CD4-positive, alpha-beta memory T cell (primary cell): ENCODE results near the gene CXCL9. TPM values are rescaled to one million over a fixed set of nuclear protein-coding genes. Genes with fewer than 3 reads are reported as not detected.
"Not testable (repeated sequence)": the region's sequence is repeated elsewhere in the genome, so short reads cannot be mapped to it uniquely, and the experiment has no call there.

Experiments used
- CTCF ChIA-PET: fragments of 350-600 bp; sonication (Branson Sonifier 250); formaldehyde crosslinking; loops from one replicate; lab custom pipeline; 2021; ENCODE audit warnings: inconsistent platforms; ENCODE audit not compliant: partially characterized antibody; lab: Charles Lee
- POLR2A ChIA-PET: fragments of 350-600 bp; sonication (Branson Sonifier 250); formaldehyde crosslinking; loops from one replicate; lab custom pipeline; 2021; ENCODE audit not compliant: partially characterized antibody; lab: Charles Lee
- DNase-seq, 5 donors: peaks; one replicate each; pipeline versions ENCODE4 v3.0.0 to v3.0.0-alpha.2; 2020 to 2022; ENCODE audit warnings: mixed read lengths in 1 of 5
- H3K27ac ChIP-seq: one replicate; pipeline ENCODE4 v1.7.0; 2013; ENCODE audit warnings: low read depth, low read length
- H3K27me3 ChIP-seq: 2 replicates; pipeline ENCODE4 v1.7.0; 2013; ENCODE audit warnings: mild to moderate bottlenecking, low read length, moderate library complexity; ENCODE audit not compliant: insufficient read depth
- H3K36me3 ChIP-seq: 2 replicates; pipeline ENCODE4 v1.7.0; 2013; ENCODE audit warnings: mild to moderate bottlenecking, low read length, moderate library complexity; ENCODE audit not compliant: insufficient read depth
- H3K4me1 ChIP-seq: 2 replicates; pipeline ENCODE4 v1.7.0; 2013; ENCODE audit warnings: mild to moderate bottlenecking, low read length, moderate library complexity; ENCODE audit not compliant: insufficient read depth
- H3K4me3 ChIP-seq, 2 donors: one replicate each; pipeline ENCODE4 v1.7.0; 2013; ENCODE audit warnings: low read length in 2 of 2, mild to moderate bottlenecking in 1 of 2
- H3K9me3 ChIP-seq, 2 donors: one replicate each; pipeline ENCODE4 v1.7.0; 2013; ENCODE audit warnings: low read length in 2 of 2, control low read depth in 1 of 2; ENCODE audit not compliant: control insufficient read depth in 1 of 2
- H3K27ac Mint-ChIP-seq, 7 donors: one replicate each; pipeline ENCODE4 v1.8.0; 2020 to 2021; ENCODE audit warnings: mixed read lengths in 7 of 7, mild to moderate bottlenecking in 6 of 7, inconsistent platforms in 3 of 7, moderate library complexity in 3 of 7
- H3K27me3 Mint-ChIP-seq, 2 donors: one replicate each; pipeline ENCODE4 v1.8.0; 2020 to 2021; ENCODE audit warnings: mixed read lengths in 2 of 2
- H3K36me3 Mint-ChIP-seq, 2 donors: one replicate each; pipeline ENCODE4 v1.8.0; 2020 to 2021; ENCODE audit warnings: mixed read lengths in 2 of 2, inconsistent platforms in 1 of 2, mild to moderate bottlenecking in 1 of 2
- H3K4me1 Mint-ChIP-seq, 4 donors: one replicate each; pipeline ENCODE4 v1.8.0; 2020 to 2021; ENCODE audit warnings: mixed read lengths in 4 of 4, mild to moderate bottlenecking in 1 of 4
- H3K4me3 Mint-ChIP-seq, 8 donors: one replicate each; pipeline ENCODE4 v1.8.0; 2020 to 2021; ENCODE audit warnings: mixed read lengths in 8 of 8, mild to moderate bottlenecking in 7 of 8, moderate library complexity in 6 of 8, inconsistent platforms in 3 of 8
- H3K9me3 Mint-ChIP-seq, 8 donors: one replicate each; pipeline ENCODE4 v1.8.0; 2020 to 2021; ENCODE audit warnings: mixed read lengths in 8 of 8, mild to moderate bottlenecking in 5 of 8, inconsistent platforms in 3 of 8, moderate library complexity in 1 of 8
- intact Hi-C: fragments of 100-400 bp; cut with micrococcal nuclease; formaldehyde crosslinking; loops from one replicate; pipeline ENCODE4 v1.15.1; 2023
- polyA plus RNA-seq, 2 donors: library from polyadenylated mRNA; unstranded; fragments of 300-500 nt; fragmentation: Illumina TruSeq; gene quantifications; one replicate each; pipeline ENCODE4 v1.2.3, GENCODE V29; 2021
- total RNA-seq, 2 experiments: library from RNA; stranded (reverse); gene quantifications; one replicate each; pipeline ENCODE4 v1.2.3, GENCODE V29; 2021

CXCL9 gene
- total and polyA plus RNA-seq, 4 experiments from 2014 or later, result 0.58 to 1.4 TPM; not detected in 2

DNA sequence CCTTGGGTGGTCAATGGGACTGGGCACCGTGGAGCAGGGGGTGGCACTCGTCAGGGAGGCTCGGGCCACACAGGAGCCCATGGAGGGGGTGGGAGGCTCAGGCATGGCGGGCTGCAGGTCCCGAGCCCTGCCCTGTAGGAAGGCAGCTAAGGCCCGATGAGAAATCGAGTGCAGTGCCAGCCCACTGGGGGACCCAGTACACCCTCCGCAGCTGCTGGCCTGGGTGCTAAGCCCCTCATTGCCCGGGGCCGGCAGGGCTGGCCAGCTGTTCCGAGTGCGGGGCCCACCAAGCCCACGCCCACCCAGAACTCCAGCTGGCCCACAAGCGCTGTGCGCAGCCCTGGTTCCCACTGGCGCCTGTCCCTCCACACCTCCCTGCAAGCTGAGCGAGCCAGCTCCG lies 36.0 kb upstream of the CXCL9 start:
- POLR2A ChIA-PET, H3K4me1 ChIP-seq, H3K36me3 Mint-ChIP-seq, CTCF ChIA-PET, H3K9me3 Mint-ChIP-seq, intact Hi-C loops, H3K4me3 ChIP-seq, H3K4me3 Mint-ChIP-seq, DNase-seq, H3K36me3 ChIP-seq, H3K9me3 ChIP-seq, H3K27ac ChIP-seq, H3K27me3 ChIP-seq, H3K4me1 Mint-ChIP-seq, H3K27ac Mint-ChIP-seq: not testable (repeated sequence)
- peaks cover 4 to 12% of the 10 kb centered on the region in 2 donors for H3K27me3 Mint-ChIP-seq

DNA sequence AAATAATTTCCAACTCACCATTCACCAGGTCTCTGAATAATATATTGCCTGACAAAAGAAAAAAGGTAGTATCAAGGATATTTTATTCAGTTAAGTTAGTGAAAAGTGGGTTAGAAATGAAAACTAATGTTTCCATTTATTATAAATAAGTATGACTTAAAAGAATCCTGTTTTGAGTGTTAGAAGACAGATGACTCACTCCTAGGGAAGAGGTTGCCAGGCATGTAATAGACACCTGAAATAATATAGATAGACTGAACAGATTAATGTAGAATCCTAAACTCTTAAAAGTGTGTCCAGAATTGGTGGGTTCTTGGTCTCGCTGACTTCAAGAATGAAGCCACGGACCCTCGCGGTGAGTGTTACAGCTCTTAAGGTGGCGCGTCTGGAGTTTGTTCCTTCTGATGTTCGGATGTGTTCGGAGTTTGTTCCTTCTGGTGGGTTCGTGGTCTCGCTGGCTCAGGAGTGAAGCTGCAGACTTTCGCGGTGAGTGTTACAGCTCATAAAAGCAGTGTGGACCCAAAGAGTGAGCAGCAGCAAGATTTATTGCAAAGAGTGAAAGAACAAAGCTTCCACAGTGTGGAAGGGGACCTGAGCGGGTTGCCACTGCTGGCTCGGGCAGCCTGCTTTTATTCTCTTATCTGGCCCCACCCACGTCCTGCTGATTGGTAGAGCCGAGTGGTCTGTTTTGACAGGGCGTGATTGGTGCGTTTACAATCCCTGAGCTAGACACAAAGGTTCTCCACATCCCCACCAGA lies 35.1 kb upstream of the CXCL9 start:
- H3K36me3 ChIP-seq, H3K36me3 Mint-ChIP-seq, POLR2A ChIA-PET, H3K27me3 Mint-ChIP-seq, H3K9me3 Mint-ChIP-seq, H3K4me1 Mint-ChIP-seq, H3K4me1 ChIP-seq, H3K9me3 ChIP-seq, DNase-seq, intact Hi-C loops, H3K27ac ChIP-seq, H3K27me3 ChIP-seq, H3K4me3 ChIP-seq: not testable (repeated sequence)
- peak overlapping the region; percentile 79 to 88 (median 84) for H3K4me3 Mint-ChIP-seq
- peak overlapping the region in 2 of 7 donors; percentile 44 to 57 for H3K27ac Mint-ChIP-seq
- CTCF ChIA-PET, result interaction anchor here (1.0 to 1.5 kb wide), 3 partner anchors 10 to 101 kb away, joined by 3 read pairs; partner anchors contain the start of gene NAAA

DNA sequence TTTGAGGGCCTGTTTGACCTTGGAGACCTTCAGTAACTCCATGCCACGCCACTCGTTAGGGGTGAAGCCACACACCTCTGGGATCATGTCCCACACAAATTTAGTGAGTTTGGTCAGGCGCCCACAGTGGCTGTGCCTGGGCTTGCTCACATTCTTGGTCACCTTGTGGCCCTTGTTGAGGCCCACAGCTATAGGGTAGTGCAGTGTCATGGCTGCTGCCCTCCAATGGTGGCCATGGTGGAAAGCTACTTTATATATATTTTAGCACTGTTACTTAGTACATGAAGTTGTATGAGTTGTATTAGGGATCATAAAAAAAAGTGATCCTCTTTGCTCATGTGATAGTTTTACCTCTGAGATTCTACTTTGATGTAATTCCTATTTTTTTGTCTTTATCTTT lies 29.5 kb upstream of the CXCL9 start:
- no peak overlapping the region for H3K27ac ChIP-seq
- no peaks in the 10 kb centered on the region for H3K9me3 ChIP-seq
- H3K36me3 Mint-ChIP-seq, result no peaks in the 10 kb centered on the region
- H3K27ac Mint-ChIP-seq, result no peak overlapping the region
- H3K36me3 ChIP-seq, result no peaks in the 10 kb centered on the region
- H3K27me3 Mint-ChIP-seq, result peaks cover 2 to 3% of the 10 kb centered on the region in 2 donors
- H3K4me1 ChIP-seq, result no peaks in the 10 kb centered on the region
- H3K4me3 Mint-ChIP-seq, result no peak overlapping the region
- ChIA-PET CTCF (interaction anchor here (0.7 kb wide), 1 partner anchor 41 kb away, joined by 3 read pairs; no protein-coding TSS in a partner anchor), POLR2A (no interaction called here)
- no peaks in the 10 kb centered on the region for H3K4me1 Mint-ChIP-seq
- no peak overlapping the region for H3K4me3 ChIP-seq
- no peaks in the 10 kb centered on the region for H3K9me3 Mint-ChIP-seq
- no peak for DNase-seq
- H3K27me3 ChIP-seq, result no peaks in the 10 kb centered on the region
- intact Hi-C loops, result no loop called here

DNA sequence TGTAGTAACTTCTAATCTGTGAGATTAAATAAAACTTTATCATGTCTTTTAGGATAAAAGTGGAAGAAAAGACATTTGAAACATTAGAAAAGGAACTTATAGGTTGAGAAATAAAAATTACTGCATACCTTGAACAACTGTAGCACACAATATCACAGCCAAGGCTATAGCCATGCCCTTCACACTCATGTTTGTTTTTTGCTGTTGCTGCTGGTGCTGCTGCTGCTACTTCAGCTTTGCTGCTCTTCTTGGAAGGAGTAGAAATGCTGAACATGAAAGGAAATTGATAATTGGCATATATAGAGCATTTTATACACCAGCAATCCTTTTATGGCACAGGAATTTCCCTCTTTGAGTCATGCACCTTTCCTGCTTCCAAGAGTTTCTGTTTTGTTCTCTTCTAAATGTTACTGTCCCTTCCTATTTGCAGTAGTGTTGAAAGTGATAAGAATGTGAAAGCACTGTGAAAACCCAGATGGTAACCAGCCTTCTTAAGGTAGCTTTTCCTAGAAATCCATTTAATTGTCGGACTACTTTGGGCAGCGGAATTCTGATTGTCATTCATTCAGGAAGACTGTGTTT lies 28.6 kb upstream of the CXCL9 start, which contains the start of gene CXCL11:
Gene CXCL11 (minus strand): TSS at position 272 of the 582 bp plus-strand sequence. CDS start 83 bp downstream, at position 189.
- Histone ChIP-seq H3K36me3 (no peaks in the 10 kb centered on the region), H3K9me3 (no peaks in the 10 kb centered on the region), H3K27me3 (no peaks in the 10 kb centered on the region), H3K4me1 (no peaks in the 10 kb centered on the region), H3K27ac (no peak within 1 kb of the TSS), H3K4me3 (no peak within 1 kb of the TSS)
- no peak within 1 kb of the TSS for H3K27ac Mint-ChIP-seq
- ChIA-PET POLR2A (no interaction called here), CTCF (no interaction called here)
- intact Hi-C loops, result no loop called here
- H3K4me3 Mint-ChIP-seq, result no peak within 1 kb of the TSS
- no peaks in the 10 kb centered on the region for H3K36me3 Mint-ChIP-seq
- no peaks in the 10 kb centered on the region for H3K9me3 Mint-ChIP-seq
- H3K4me1 Mint-ChIP-seq, result no peaks in the 10 kb centered on the region
- H3K27me3 Mint-ChIP-seq, result peaks cover 2% of the 10 kb centered on the region in 2 donors
- DNase-seq, result no peak

DNA sequence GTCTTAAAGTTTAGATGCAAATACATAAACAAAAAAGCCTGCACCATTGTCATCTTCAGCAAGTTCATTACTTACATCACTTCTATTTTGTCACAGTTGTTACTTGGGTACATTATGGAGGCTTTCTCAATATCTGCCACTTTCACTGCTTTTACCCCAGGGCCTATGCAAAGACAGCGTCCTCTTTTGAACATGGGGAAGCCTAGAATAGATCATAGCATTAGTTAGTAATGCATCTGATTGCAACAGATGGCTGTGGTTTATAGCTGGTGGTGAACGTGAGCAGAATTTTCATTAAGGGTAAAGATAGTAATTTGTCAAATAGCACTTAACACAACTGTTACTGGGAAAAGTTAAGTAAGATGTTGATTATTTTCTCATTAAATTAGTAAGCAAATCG lies 27.8 kb upstream of the CXCL9 start:
- CTCF ChIA-PET, result no interaction called here
- no peaks in the 10 kb centered on the region for H3K4me1 Mint-ChIP-seq
- H3K4me3 Mint-ChIP-seq, result no peak overlapping the region
- H3K36me3 Mint-ChIP-seq, result no peaks in the 10 kb centered on the region
- intact Hi-C loops, result no loop called here
- Histone ChIP-seq H3K4me1 (no peaks in the 10 kb centered on the region), H3K9me3 (no peaks in the 10 kb centered on the region), H3K27me3 (no peaks in the 10 kb centered on the region), H3K27ac (no peak overlapping the region), H3K4me3 (no peak overlapping the region), H3K36me3 (no peaks in the 10 kb centered on the region)
- DNase-seq, result no peak
- H3K27me3 Mint-ChIP-seq, result no peaks in the 10 kb centered on the region
- H3K27ac Mint-ChIP-seq, result no peak overlapping the region
- POLR2A ChIA-PET, result no interaction called here
- no peaks in the 10 kb centered on the region for H3K9me3 Mint-ChIP-seq

DNA sequence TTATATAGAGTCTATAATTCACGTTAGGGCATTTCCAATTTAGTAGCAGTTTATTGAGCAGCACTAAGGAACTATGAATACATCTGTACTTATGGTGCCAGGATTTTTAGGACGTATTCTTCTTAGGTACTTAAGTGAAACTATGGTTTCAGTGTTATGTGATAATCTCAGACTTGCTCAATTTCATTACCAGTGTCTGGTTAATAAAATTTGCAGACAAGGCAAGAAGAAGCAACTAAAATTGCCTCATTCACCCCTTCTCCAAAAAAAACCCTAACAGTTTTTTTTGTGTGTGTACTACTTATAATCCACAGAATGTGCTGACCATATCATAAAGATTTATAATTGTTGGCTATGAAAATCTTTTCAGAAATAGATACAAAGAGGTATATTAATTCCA lies 22.0 kb upstream of the CXCL9 start:
- H3K4me1 Mint-ChIP-seq, result peaks cover 9 to 19% (median 16%) of the 10 kb centered on the region in 4 donors
- H3K36me3 Mint-ChIP-seq, result no peaks in the 10 kb centered on the region
- Histone ChIP-seq H3K36me3 (no peaks in the 10 kb centered on the region), H3K9me3 (no peaks in the 10 kb centered on the region), H3K4me1 (peaks cover 12% of the 10 kb centered on the region), H3K4me3 (no peak overlapping the region), H3K27ac (no peak overlapping the region), H3K27me3 (no peaks in the 10 kb centered on the region)
- POLR2A ChIA-PET, result no interaction called here
- no peaks in the 10 kb centered on the region for H3K9me3 Mint-ChIP-seq
- intact Hi-C loops, result no loop called here
- CTCF ChIA-PET, result no interaction called here
- no peak overlapping the region for H3K4me3 Mint-ChIP-seq
- H3K27me3 Mint-ChIP-seq, result no peaks in the 10 kb centered on the region
- no peak for DNase-seq
- H3K27ac Mint-ChIP-seq, result no peak overlapping the region

DNA sequence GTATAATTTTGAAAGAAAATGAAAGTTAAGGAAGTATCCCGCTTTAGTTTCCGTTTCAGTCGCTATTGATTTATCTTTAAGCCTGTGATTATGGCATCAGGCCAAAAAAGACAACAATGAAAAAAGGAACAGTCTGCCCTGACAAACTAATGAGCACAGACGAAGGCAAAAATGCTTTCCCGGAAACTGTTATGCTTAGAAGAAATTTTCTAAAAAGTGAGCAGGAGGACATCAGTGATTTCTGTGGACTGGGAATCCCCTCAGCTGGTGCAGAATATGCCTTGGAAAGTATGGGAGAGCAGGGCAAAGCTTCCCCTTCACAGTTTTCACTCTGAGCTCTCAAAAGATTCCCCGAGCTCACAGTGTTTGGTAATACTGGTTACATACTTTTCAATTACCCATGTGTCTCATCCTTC lies 21.0 kb upstream of the CXCL9 start:
- peak in 4 of 5 donors; percentile 27 to 40 (median 33) for DNase-seq
- H3K27ac Mint-ChIP-seq, result peak overlapping the region in 5 of 7 donors; percentile 24 to 75 (median 45)

More for the DNA sequence above, 21.0 kb upstream of the CXCL9 start:
- no peaks in the 10 kb centered on the region for H3K27me3 Mint-ChIP-seq
- H3K4me1 Mint-ChIP-seq, result peaks cover 15 to 26% (median 23%) of the 10 kb centered on the region in 4 donors
- POLR2A ChIA-PET, result no interaction called here
- Histone ChIP-seq H3K4me1 (peaks cover 22% of the 10 kb centered on the region), H3K36me3 (no peaks in the 10 kb centered on the region), H3K4me3 (peak overlapping the region in 1 of 2 donors; percentile 19), H3K27me3 (no peaks in the 10 kb centered on the region), H3K9me3 (no peaks in the 10 kb centered on the region), H3K27ac (no peak overlapping the region)
- peak overlapping the region; percentile 39 to 78 (median 69) for H3K4me3 Mint-ChIP-seq
- no peaks in the 10 kb centered on the region for H3K9me3 Mint-ChIP-seq
- CTCF ChIA-PET, result no interaction called here
- no peaks in the 10 kb centered on the region for H3K36me3 Mint-ChIP-seq
- intact Hi-C loops, result no loop called here
